Vagina (tissue), 2 donors: ENCODE data around the gene MYO1F.

ENCODE experiments used
- POLR2A ChIP-seq, 2 donors: fragments of 450-650 bp; IDR thresholded peaks; one replicate each; pipeline ENCODE4 v1.6.1; 2017; ENCODE audit warnings: antibody characterized with exemption in 2 of 2, mild to moderate bottlenecking in 2 of 2, moderate library complexity in 2 of 2
- POLR2AphosphoS5 ChIP-seq, 2 donors: sonication (generic); formaldehyde crosslinking; IDR thresholded peaks; one replicate each; pipeline ENCODE4 v1.9.0; 2017; ENCODE audit warnings: antibody characterized with exemption in 2 of 2, mild to moderate bottlenecking in 2 of 2, low read depth in 1 of 2; ENCODE audit not compliant: insufficient read depth in 1 of 2
- TF ChIP-seq, protein P1 (sequence below), 3 experiments: fragments of 450-650 bp in 2 of 3; fragments of 200-600 bp in 1 of 3; sonication (generic) in 1 of 3; IDR thresholded peaks; one replicate each; pipeline ENCODE4 v1.5.1; 2017 to 2019; ENCODE audit warnings: antibody characterized with exemption in 3 of 3, mild to moderate bottlenecking in 2 of 3, moderate library complexity in 2 of 3

GRCh38 chr19:8544168-8544567, 33.1 kb downstream of the MYO1F start:
- TF ChIP-seq, protein P1, sequence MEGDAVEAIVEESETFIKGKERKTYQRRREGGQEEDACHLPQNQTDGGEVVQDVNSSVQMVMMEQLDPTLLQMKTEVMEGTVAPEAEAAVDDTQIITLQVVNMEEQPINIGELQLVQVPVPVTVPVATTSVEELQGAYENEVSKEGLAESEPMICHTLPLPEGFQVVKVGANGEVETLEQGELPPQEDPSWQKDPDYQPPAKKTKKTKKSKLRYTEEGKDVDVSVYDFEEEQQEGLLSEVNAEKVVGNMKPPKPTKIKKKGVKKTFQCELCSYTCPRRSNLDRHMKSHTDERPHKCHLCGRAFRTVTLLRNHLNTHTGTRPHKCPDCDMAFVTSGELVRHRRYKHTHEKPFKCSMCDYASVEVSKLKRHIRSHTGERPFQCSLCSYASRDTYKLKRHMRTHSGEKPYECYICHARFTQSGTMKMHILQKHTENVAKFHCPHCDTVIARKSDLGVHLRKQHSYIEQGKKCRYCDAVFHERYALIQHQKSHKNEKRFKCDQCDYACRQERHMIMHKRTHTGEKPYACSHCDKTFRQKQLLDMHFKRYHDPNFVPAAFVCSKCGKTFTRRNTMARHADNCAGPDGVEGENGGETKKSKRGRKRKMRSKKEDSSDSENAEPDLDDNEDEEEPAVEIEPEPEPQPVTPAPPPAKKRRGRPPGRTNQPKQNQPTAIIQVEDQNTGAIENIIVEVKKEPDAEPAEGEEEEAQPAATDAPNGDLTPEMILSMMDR (IDR thresholded peaks at IDR 0.05) = no peak
- TF ChIP-seq POLR2A (IDR thresholded peaks at IDR 0.05) (no peak), POLR2AphosphoS5 (IDR thresholded peaks at IDR 0.05; ENCODE audit: insufficient read depth in 1 of 2, low read depth in 1 of 2) (no peak)
